K562 (cell line): ENCODE data around the gene DNER.

Experiments used
- PHB ChIP-seq: fragments of 250-450 bp; sonication (Bioruptor Pico); IDR thresholded peaks from 2 replicates; pipeline ENCODE4 v1.5.0; 2021
- TSC22D4 ChIP-seq: fragments of 450-650 bp; IDR thresholded peaks from 2 replicates; pipeline ENCODE4 v1.6.1; 2016; ENCODE audit warnings: missing genetic modification characterization, missing biosample characterization, control low read depth
- U2AF2 ChIP-seq: fragments of 200-400 bp; formaldehyde crosslinking; optimal IDR thresholded peaks from 2 replicates; pipeline ENCODE3; 2017; ENCODE audit warnings: low read depth, mild to moderate bottlenecking, low read length
- ZNF124 ChIP-seq: sonication (generic); formaldehyde crosslinking; IDR thresholded peaks from 2 replicates; pipeline ENCODE4 v1.8.1; 2022; ENCODE audit warnings: missing genetic modification reagents
- TF ChIP-seq, protein P1 (sequence below), 3 experiments: IDR thresholded peaks in 2 of 3; conservative IDR thresholded peaks in 1 of 3; 2 replicates each; pipeline ENCODE4 v1.5.1; 2011 to 2012; ENCODE audit warnings: low read length in 3 of 3, mild to moderate bottlenecking in 3 of 3, control low read depth in 2 of 3, improper control_type of control experiment in 1 of 3, inconsistent platforms in 1 of 3, low read depth in 1 of 3, mixed read lengths in 1 of 3, moderate library complexity in 1 of 3; ENCODE audit not compliant: insufficient read depth in 2 of 3

DNA sequence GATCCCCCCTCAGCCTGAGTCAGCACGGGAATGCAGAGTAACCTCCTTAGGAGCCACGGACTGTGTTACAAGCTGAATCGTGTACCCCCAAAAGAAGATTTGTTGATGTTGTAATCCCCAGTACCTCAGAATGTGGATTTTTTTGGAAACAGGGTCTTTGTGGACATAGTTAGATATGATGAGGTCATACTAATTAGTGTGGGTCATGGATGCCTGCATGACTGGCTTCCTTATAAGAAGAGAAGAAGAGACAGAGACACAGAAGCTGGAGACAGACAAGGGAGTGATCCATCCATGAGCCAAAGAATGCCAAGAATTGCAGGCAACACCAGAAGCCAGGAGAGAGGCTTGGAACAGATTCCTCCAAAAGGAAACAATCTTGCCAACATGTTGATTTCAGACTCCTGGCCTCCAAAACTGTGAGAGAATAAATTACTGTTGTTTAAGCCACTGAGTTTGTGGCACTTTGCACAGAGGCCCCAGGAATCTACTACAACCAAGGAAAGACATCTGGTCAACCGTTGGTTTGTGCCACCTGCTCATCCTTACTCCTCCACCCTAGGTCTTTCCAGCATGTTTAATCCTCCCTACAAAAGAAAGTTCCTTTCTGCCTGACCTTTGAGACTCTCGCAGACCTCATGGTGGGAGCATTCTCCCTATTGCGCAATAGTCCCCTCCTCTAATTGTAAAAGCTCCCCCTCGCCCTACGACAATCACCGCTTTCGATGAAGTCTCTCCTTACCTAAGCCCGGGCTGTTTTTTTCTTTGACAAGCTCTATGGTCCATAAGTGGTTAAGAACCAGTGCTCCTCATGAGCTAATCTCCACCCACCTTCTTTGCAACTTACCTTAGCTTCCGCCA is 91.6 kb downstream of the DNER start:
- TF ChIP-seq, protein P1, sequence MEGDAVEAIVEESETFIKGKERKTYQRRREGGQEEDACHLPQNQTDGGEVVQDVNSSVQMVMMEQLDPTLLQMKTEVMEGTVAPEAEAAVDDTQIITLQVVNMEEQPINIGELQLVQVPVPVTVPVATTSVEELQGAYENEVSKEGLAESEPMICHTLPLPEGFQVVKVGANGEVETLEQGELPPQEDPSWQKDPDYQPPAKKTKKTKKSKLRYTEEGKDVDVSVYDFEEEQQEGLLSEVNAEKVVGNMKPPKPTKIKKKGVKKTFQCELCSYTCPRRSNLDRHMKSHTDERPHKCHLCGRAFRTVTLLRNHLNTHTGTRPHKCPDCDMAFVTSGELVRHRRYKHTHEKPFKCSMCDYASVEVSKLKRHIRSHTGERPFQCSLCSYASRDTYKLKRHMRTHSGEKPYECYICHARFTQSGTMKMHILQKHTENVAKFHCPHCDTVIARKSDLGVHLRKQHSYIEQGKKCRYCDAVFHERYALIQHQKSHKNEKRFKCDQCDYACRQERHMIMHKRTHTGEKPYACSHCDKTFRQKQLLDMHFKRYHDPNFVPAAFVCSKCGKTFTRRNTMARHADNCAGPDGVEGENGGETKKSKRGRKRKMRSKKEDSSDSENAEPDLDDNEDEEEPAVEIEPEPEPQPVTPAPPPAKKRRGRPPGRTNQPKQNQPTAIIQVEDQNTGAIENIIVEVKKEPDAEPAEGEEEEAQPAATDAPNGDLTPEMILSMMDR (IDR thresholded peaks at IDR 0.05 in 2 of 3, conservative IDR thresholded peaks at IDR 0.05 in 1 of 3; ENCODE audit: insufficient read depth in 2 of 3, low read depth in 1 of 3, low read length in 3 of 3), result no peak
- TF ChIP-seq U2AF2, result no peak
- no peak for TF ChIP-seq TSC22D4 (tag)
- no peak for TF ChIP-seq ZNF124
- TF ChIP-seq PHB (CRISPR knock-in tag), result no peak
